K562 (cell line): ENCODE data around the gene ARG1. TPM values are rescaled to one million over a fixed set of nuclear protein-coding genes. Genes with fewer than 3 reads are reported as not detected.
A peak's percentile ranks its signal among the peaks of the same experiment; 100 is the strongest.

ENCODE experiments used
- ATAC-seq: fragments of 200-7000 bp; cut with Tn5 transposase; 3 replicates; pipeline ENCODE4 v1.9.1; 2020; ENCODE audit warnings: moderate library complexity
- BruUV-seq: library from RNA; stranded (reverse); fragments of 400-500 nt; replicated peaks from 2 replicates; lab custom pipeline; 2021; lab: Mats Ljungman, UMichigan
- CTCF ChIA-PET: fragments of 300-600 bp; formaldehyde crosslinking; extraction: SDS; loops from one replicate; lab custom pipeline; 2021; ENCODE audit warnings: low intra/inter-chr PET ratio; lab: Yijun Ruan, JAX
- POLR2A ChIA-PET: fragments of 300-600, 350-650 bp; sonication (Branson Sonifier 250); formaldehyde crosslinking; extraction: SDS; loops from one replicate; lab custom pipeline; 2021; ENCODE audit warnings: antibody characterized with exemption, inconsistent platforms; lab: Yijun Ruan, JAX
- DNase-seq, 4 experiments: peaks; one replicate each; pipeline versions ENCODE4 v3.0.0 to v3.0.0-alpha.2; 2011 to 2018; ENCODE audit warnings: low spot score in 3 of 4, mixed read lengths in 3 of 4; ENCODE audit errors: extremely low read depth in 1 of 4
- FAIRE-seq: peaks from 2 replicates; lab custom pipeline; 2011; peaks lifted over from hg19 to GRCh38; lab: Jason Lieb, UNC
- H2AFZ ChIP-seq: 2 replicates; pipeline ENCODE4 v1.6.0; 2011; ENCODE audit warnings: low read depth, low read length, control low read depth, inconsistent platforms
- H3K27ac ChIP-seq: fragments of 200-600 bp; 3 replicates; pipeline ENCODE4 v1.8.0; 2011; ENCODE audit warnings: low read depth, mild to moderate bottlenecking, control low read depth, inconsistent platforms, low read length, moderate library complexity, mixed read lengths; ENCODE audit errors: extremely low read depth
- H3K27me3 ChIP-seq, 2 experiments: fragments of 300-600 bp in 1 of 2; 2 replicates in 1 of 2; 3 replicates in 1 of 2; pipeline versions ENCODE4 v1.6.0 to v1.8.0; 2011; ENCODE audit warnings: inconsistent platforms in 2 of 2, low read length in 2 of 2, mild to moderate bottlenecking in 1 of 2, mixed read lengths in 1 of 2, moderate library complexity in 1 of 2; ENCODE audit not compliant: control insufficient read depth in 2 of 2, insufficient read depth in 2 of 2
- H3K36me3 ChIP-seq: fragments of 300-600 bp; 3 replicates; pipeline ENCODE4 v1.8.0; 2011; ENCODE audit warnings: mild to moderate bottlenecking, low read length, inconsistent platforms; ENCODE audit not compliant: control insufficient read depth, insufficient read depth
- H3K4me1 ChIP-seq, 2 experiments: fragments of 200-600 bp in 1 of 2; replicated peaks in 1 of 2; 2 replicates in 1 of 2; 3 replicates in 1 of 2; pipeline versions ENCODE4 v1.5.1 to v1.8.0; 2011; ENCODE audit warnings: inconsistent platforms in 2 of 2, low read length in 2 of 2, mild to moderate bottlenecking in 1 of 2, mixed read lengths in 1 of 2, moderate library complexity in 1 of 2; ENCODE audit not compliant: control insufficient read depth in 2 of 2, insufficient read depth in 2 of 2
- H3K4me2 ChIP-seq: 2 replicates; pipeline ENCODE4 v1.6.1; 2011; ENCODE audit warnings: low read length, control low read depth, inconsistent platforms, mixed read lengths; ENCODE audit not compliant: insufficient read depth
- H3K4me3 ChIP-seq: fragments of 200-600 bp; sonication (generic), shearing (Covaris generic); 2 replicates; pipeline ENCODE4 v1.5.1; 2016; ENCODE audit warnings: control low read depth, inconsistent platforms
- H3K79me2 ChIP-seq: fragments of 200-600 bp; 3 replicates; pipeline ENCODE4 v1.8.0; 2011; ENCODE audit warnings: low read length, inconsistent platforms; ENCODE audit not compliant: control insufficient read depth, insufficient read depth
- H3K9ac ChIP-seq, 2 experiments: 2 replicates each; pipeline versions ENCODE4 v1.6.0 to v1.6.1; 2011; ENCODE audit warnings: low read depth in 2 of 2, low read length in 2 of 2, control low read depth in 1 of 2, inconsistent platforms in 1 of 2, mild to moderate bottlenecking in 1 of 2, mixed read lengths in 1 of 2; ENCODE audit not compliant: insufficient read depth in 1 of 2
- H3K9me1 ChIP-seq: one replicate; pipeline ENCODE4 v1.6.0; 2011; ENCODE audit warnings: inconsistent platforms, mild to moderate bottlenecking, low read length, moderate library complexity; ENCODE audit not compliant: control insufficient read depth, insufficient read depth
- H3K9me3 ChIP-seq: replicated peaks from 2 replicates; pipeline ENCODE4 v1.5.1; 2011; ENCODE audit warnings: low read depth, low read length, inconsistent platforms; ENCODE audit not compliant: control insufficient read depth, insufficient read depth
- H4K20me1 ChIP-seq: replicated peaks from 2 replicates; pipeline ENCODE4 v1.6.1; 2011; ENCODE audit warnings: low read length, inconsistent platforms, mixed read lengths; ENCODE audit not compliant: control insufficient read depth, insufficient read depth
- BDP1 ChIP-seq: IDR thresholded peaks from 3 replicates; pipeline ENCODE4 v1.6.1; 2011; ENCODE audit not compliant: insufficient read length, insufficient read depth
- CEBPG ChIP-seq, 3 experiments: fragments of 200-800 bp in 1 of 3; sonication (Bioruptor generic) in 1 of 3; sonication (generic) in 1 of 3; formaldehyde crosslinking in 1 of 3; IDR thresholded peaks in 2 of 3; conservative IDR thresholded peaks in 1 of 3; 2 replicates each; pipeline versions ENCODE4 v1.6.1 to v1.8.0; 2016 to 2022; ENCODE audit warnings: missing compliant biosample characterization in 2 of 3, missing genetic modification characterization in 2 of 3, mild to moderate bottlenecking in 1 of 3, missing genetic modification reagents in 1 of 3
- ETS1 ChIP-seq: conservative IDR thresholded peaks from 2 replicates; pipeline ENCODE4 v1.6.1; 2011; ENCODE audit warnings: low read depth, mild to moderate bottlenecking, low read length; ENCODE audit not compliant: control insufficient read depth
- ETV5 ChIP-seq: sonication (generic); formaldehyde crosslinking; IDR thresholded peaks from 2 replicates; pipeline ENCODE4 v1.4.0; 2020; ENCODE audit warnings: low read depth, mild to moderate bottlenecking, missing genetic modification reagents
- GTF2E2 ChIP-seq: fragments of 200-800 bp; sonication (Bioruptor generic); IDR thresholded peaks from 2 replicates; pipeline ENCODE4 v1.6.1; 2016; ENCODE audit warnings: missing genetic modification characterization, missing compliant biosample characterization
- HDAC3 ChIP-seq: fragments of 450-650 bp; IDR thresholded peaks from 2 replicates; pipeline ENCODE4 v1.6.1; 2018; ENCODE audit warnings: borderline replicate concordance, mild to moderate bottlenecking, moderate library complexity; ENCODE audit not compliant: partially characterized antibody
- KLF10 ChIP-seq: fragments of 250-450 bp; sonication (Bioruptor Pico); IDR thresholded peaks from 2 replicates; pipeline ENCODE4 v1.6.1; 2021; ENCODE audit warnings: matching md5 sums
- MLX ChIP-seq, 2 experiments: fragments of 450-650 bp in 1 of 2; sonication (generic) in 1 of 2; formaldehyde crosslinking; conservative IDR thresholded peaks; 2 replicates each; pipeline versions ENCODE4 v1.4.0 to v1.8.1; 2020 to 2022; ENCODE audit warnings: mild to moderate bottlenecking in 1 of 2, missing genetic modification reagents in 1 of 2
- MXI1 ChIP-seq: IDR thresholded peaks from 2 replicates; pipeline ENCODE4 v1.6.1; 2011; ENCODE audit warnings: low read depth, mild to moderate bottlenecking, improper control_type of control experiment, low read length
- NONO ChIP-seq, 2 experiments: fragments of 200-400 bp in 1 of 2; fragments of 450-650 bp in 1 of 2; formaldehyde crosslinking in 1 of 2; IDR thresholded peaks; 2 replicates each; pipeline ENCODE4 v1.6.1; 2017; ENCODE audit warnings: low read depth in 2 of 2, mild to moderate bottlenecking in 2 of 2, moderate library complexity in 2 of 2, low read length in 1 of 2
- NR2C2 ChIP-seq, 2 experiments: fragments of 200-800 bp in 1 of 2; sonication (Bioruptor generic) in 1 of 2; sonication (generic) in 1 of 2; formaldehyde crosslinking in 1 of 2; IDR thresholded peaks; 2 replicates each; pipeline versions ENCODE4 v1.6.1 to v1.8.0; 2016 to 2022; ENCODE audit warnings: mild to moderate bottlenecking in 1 of 2, missing compliant biosample characterization in 1 of 2, missing genetic modification characterization in 1 of 2, missing genetic modification reagents in 1 of 2
- PTRF ChIP-seq: fragments of 450-650 bp; IDR thresholded peaks from 2 replicates; pipeline ENCODE4 v1.6.1; 2016; ENCODE audit warnings: mild to moderate bottlenecking, missing genetic modification characterization, missing compliant biosample characterization
- SRF ChIP-seq, 2 experiments: fragments of 250-450, 450-650 bp in 1 of 2; sonication (Bioruptor Pico) in 1 of 2; sonication (generic) in 1 of 2; formaldehyde crosslinking; IDR thresholded peaks; 2 replicates each; pipeline versions ENCODE4 v1.5.0 to v1.5.1; 2020 to 2022; ENCODE audit warnings: mild to moderate bottlenecking in 1 of 2, missing genetic modification reagents in 1 of 2
- ZNF232 ChIP-seq: sonication (generic); formaldehyde crosslinking; IDR thresholded peaks from 2 replicates; pipeline ENCODE4 v1.8.0; 2022; ENCODE audit warnings: mild to moderate bottlenecking, missing genetic modification reagents
- ZNF583 ChIP-seq: fragments of 250-450 bp; sonication (Bioruptor Pico); IDR thresholded peaks from 2 replicates; pipeline ENCODE4 v1.4.0; 2020
- WGBS: fragments of 100-300 bp; shearing (Covaris generic); methylation state at CpG from one replicate; pipeline ENCODE4 v1.1.6; 2016; ENCODE audit warnings: low coverage, mixed read lengths; ENCODE audit not compliant: insufficient coverage; ENCODE audit errors: missing lambda C conversion rate; 5-methylcytosine and 5-hydroxymethylcytosine counted together
- in situ Hi-C: fragments of 300-500 bp; cut with MboI; formaldehyde crosslinking; loops from 4 replicates; pipeline ENCODE4 v1.15.0; 2018; ENCODE audit warnings: inconsistent platforms, mixed read lengths
- intact Hi-C: fragments of 100-400 bp; cut with micrococcal nuclease; formaldehyde crosslinking; loops from 2 replicates; pipeline ENCODE4 v1.14.2; 2022
- polyA plus RNA-seq, 8 experiments: library from polyadenylated mRNA; depleted of rRNA in 4 of 8; stranded (reverse) in 5 of 8; unstranded in 3 of 8; fragments of >200 nt; fragmentation: Nextera tagmentation in 2 of 8; fragmentation: Illumina TruSeq in 1 of 8; extraction: Ambion mirVana in 2 of 8; extraction: Trizol in 1 of 8; gene quantifications; 2 replicates each; pipeline versions ENCODE4 v1.2.1 to v1.2.3, GENCODE V29; 2011 to 2014; ENCODE audit warnings: inconsistent platforms in 1 of 8, missing spikeins in 1 of 8
- total RNA-seq, 7 experiments: library from RNA; depleted of rRNA in 6 of 7; stranded (reverse); fragments of >200 nt in 6 of 7; fragmentation: Illumina TruSeq in 2 of 7; extraction: Trizol in 2 of 7; gene quantifications; 2 replicates each; pipeline versions ENCODE4 v1.2.1 to v1.2.3, GENCODE V29; 2011 to 2021; ENCODE audit warnings: low replicate concordance in 1 of 7

ARG1 gene
- total and polyA plus RNA-seq, 9 of the 15 experiments (the other 6 are each of a cell fraction or from before 2014, with no cell fraction given) = 0.03 to 0.20 (median 0.08) TPM; not detected in 3

GRCh38 chr6:131588643-131589042 is 15.6 kb downstream of the ARG1 start:
- CTCF ChIA-PET = no interaction called here

More at GRCh38 chr6:131588643-131589042, 15.6 kb downstream of the ARG1 start:
- in situ Hi-C loops (no loop called here), intact Hi-C loops (no loop called here)
- Histone ChIP-seq H3K27ac (no peak overlapping the region), H3K27me3 (no peaks in the 10 kb centered on the region), H3K9me3 (no peaks in the 10 kb centered on the region), H3K9me1 (no peaks in the 10 kb centered on the region), H2AFZ (no peak overlapping the region), H3K4me1 (no peaks in the 10 kb centered on the region), H3K4me2 (no peak overlapping the region), H4K20me1 (no peaks in the 10 kb centered on the region), H3K36me3 (peaks cover 78% of the 10 kb centered on the region), H3K4me3 (no peak overlapping the region), H3K79me2 (no peaks in the 10 kb centered on the region), H3K9ac (no peak overlapping the region)
- POLR2A ChIA-PET = no interaction called here
- no TSS peak for BruUV-seq
- FAIRE-seq (peak; percentile 42), DNase-seq (no peak), ATAC-seq (no peak)
- TF ChIP-seq ZNF232 (CRISPR knock-in tag) (no peak), BDP1 (no peak), NONO (IDR thresholded peaks at IDR 0.05; ENCODE audit: low read depth in 2 of 2, low read length in 1 of 2) (no peak), MLX (CRISPR knock-in tag; conservative IDR thresholded peaks at IDR 0.05) (no peak), CEBPG (CRISPR knock-in tag; IDR thresholded peaks at IDR 0.05) (no peak), CEBPG (tag; conservative IDR thresholded peaks at IDR 0.05 in 1 of 2, IDR thresholded peaks at IDR 0.05 in 1 of 2) (no peak), MXI1 (no peak), KLF10 (CRISPR knock-in tag) (no peak), SRF (CRISPR knock-in tag; IDR thresholded peaks at IDR 0.05) (no peak), ETS1 (no peak), ETV5 (CRISPR knock-in tag) (no peak), HDAC3 (no peak), ZNF583 (CRISPR knock-in tag) (no peak), PTRF (tag) (no peak), GTF2E2 (tag) (no peak), NR2C2 (CRISPR knock-in tag; IDR thresholded peaks at IDR 0.05) (no peak), NR2C2 (tag; IDR thresholded peaks at IDR 0.05) (no peak)
- WGBS = 38% methylated on average over 2 of the region's 2 CpGs
